SKM-1 treated with dmso at 0.1 percent for 144 hours (cell line): ENCODE results near the gene TMEM213.

Source experiments
- DNase-seq: peaks from one replicate; lab custom pipeline; 2025; ENCODE audit not compliant: unreplicated experiment; lab: John Stamatoyannopoulos, UW

The TMEM213 gene

GRCh38 chr7:138837627-138838026, 39.8 kb downstream of the TMEM213 start:
- no peak for DNase-seq

GRCh38 chr7:138838166-138838565, 40.4 kb downstream of the TMEM213 start:
- no peak for DNase-seq

- no peak for DNase-seq
These were observed 44.3 kb downstream of the TMEM213 start for GRCh38 chr7:138842111-138842510.

- no peak for DNase-seq
These were observed 46.1 kb downstream of the TMEM213 start for GRCh38 chr7:138843632-138844580.

- no peak for DNase-seq
These were observed 47.9 kb downstream of the TMEM213 start for GRCh38 chr7:138845711-138846110.

GRCh38 chr7:138848056-138848980, 50.5 kb downstream of the TMEM213 start:
- no peak for DNase-seq

DNA sequence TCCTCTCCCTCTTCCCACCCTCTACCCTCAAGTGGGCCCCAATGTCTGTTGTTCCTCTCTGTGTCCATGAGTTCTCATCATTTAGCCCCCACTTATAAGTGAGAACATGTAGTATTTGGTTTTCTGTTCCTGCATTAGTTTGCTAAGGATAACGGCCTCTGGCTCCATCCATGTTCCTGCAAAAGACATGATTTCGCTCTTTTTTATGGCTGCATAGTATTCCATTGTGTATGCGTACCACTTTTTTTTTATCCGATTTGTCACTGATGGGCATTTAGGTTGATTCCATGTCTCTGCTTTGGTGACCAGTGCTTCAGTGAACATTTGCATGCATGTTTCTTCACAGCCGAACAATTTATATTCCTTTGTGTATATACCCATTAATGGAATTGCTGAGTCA, 51.9 kb downstream of the TMEM213 start:
- DNase-seq: no peak

DNA sequence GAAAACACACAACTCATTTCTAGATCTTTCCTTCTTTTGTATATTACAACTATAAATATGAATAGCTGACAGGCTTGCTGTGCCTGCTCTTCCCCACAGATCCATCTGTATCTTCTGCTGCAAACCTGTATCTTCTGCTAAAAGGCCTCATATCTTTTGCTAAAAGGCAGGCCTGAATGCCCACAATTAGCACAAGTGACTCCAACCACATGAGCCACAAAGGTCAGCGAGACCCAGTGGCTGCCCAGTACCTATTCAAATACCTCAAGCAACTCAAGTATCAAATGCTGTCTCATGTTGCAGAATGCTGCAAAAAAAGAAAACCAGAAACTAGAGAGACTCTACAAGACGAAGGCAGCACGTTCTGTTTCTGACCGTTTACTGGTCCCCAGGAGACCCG, 54.7 kb downstream of the TMEM213 start:
- DNase-seq: no peak

DNA sequence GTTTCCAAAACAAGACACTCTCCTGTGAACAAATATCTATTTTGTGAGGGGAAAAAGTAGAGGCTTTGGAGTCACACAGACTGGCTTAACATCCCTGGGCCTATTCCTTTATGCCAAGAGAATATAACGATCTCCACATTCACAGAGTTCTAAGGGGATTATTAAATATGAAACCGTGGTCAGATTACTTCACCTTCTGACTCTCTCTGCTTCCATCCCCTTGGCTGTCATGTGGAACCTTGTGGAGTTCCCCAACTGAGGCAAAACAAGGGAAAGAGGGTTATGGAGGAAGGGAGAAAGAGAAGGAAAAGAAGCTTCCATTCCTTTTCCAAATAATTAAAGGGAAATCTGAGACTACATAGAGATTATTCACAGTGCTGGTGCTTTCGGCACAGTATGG, 55.7 kb downstream of the TMEM213 start:
- no peak for DNase-seq

GRCh38 chr7:138854115-138854645, 56.4 kb downstream of the TMEM213 start:
- DNase-seq: no peak

DNA sequence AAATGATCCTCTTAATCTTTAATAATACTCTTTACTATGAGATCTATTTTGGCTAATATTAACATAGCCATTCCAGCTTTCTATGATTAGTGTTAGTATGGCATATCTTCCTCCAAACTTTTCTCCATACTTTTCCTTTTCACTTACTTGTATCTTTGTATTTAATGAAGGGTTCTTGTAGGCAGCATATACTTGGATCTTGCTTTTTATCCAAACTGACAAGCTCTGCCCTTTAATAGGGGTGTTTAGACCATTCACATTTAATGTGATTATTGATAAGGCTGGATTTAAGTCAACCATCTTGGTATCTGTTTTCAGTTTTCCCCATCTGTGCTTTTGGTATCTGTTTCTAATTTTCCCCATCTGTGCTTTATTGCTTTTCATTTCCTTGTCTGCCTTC, 59.9 kb downstream of the TMEM213 start:
- no peak for DNase-seq

- DNase-seq: no peak
These were observed 63.3 kb downstream of the TMEM213 start for GRCh38 chr7:138861051-138861450.

GRCh38 chr7:138863931-138864330, 66.1 kb downstream of the TMEM213 start:
- no peak for DNase-seq

- DNase-seq: no peak
These were observed 66.9 kb downstream of the TMEM213 start for GRCh38 chr7:138864667-138865066.

- DNase-seq: no peak
These were observed 68.0 kb downstream of the TMEM213 start for GRCh38 chr7:138865843-138866242.

DNA sequence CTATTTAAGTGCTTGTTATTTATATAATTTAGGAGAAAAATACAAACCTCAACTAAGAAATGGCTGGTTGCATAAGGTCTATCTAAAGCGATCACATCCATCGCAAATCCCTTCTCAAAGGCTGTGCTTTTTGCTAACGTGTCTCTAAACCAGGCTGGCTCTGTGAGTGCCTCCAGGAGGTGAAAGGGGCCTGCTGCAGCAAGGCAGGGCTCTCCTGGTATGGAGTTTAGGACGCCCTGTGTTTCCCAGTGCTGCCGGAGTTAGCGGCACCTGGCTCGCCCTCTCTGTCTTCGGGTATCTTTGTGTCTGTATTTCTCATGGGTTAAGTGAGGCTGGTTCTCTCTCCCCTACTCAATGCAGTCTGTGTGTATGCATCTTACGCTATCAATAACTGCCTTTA, 68.6 kb downstream of the TMEM213 start:
- no peak for DNase-seq

- no peak for DNase-seq
These were observed 70.0 kb downstream of the TMEM213 start for GRCh38 chr7:138867744-138868143.

DNA sequence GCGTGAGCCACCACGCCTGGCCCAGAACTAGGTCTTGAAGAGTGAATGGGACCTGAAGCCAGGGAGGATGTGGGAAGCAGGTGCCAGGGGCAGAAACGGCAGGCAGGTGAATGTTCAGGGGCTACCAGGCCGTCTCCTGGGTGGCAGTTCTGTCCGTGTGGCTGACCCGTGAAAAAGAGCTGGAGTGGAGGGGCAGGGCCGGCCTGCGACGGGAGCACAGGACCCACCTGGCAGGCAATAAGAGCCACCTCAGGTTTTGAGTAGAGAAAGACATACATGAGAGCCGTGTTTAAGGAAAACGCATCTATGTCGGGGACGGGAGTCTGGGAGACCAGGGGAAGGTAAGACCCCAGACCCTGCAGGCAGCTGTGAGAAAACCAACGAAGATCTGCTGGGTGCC, 70.9 kb downstream of the TMEM213 start:
- DNase-seq: no peak

DNA sequence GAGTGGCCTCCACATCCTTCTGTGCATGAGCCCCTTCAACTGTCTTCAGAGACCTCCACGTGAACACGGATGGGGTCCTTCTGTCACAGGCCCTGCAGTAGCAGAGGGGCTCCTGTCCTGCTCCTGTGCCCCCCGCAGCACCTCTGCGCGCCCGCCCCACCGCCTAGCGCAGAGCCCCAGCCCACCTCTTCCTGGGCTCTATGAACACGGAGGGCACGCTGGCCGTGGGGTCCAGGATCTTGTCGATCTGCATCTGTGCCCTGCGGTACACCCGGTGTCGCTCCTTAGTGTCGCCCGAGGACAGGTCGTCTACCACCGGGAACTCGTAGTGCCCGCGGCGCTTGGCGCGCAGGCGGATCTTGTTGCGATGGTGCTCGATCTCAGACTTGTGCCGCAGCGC, 71.6 kb downstream of the TMEM213 start:
- no peak for DNase-seq

DNA sequence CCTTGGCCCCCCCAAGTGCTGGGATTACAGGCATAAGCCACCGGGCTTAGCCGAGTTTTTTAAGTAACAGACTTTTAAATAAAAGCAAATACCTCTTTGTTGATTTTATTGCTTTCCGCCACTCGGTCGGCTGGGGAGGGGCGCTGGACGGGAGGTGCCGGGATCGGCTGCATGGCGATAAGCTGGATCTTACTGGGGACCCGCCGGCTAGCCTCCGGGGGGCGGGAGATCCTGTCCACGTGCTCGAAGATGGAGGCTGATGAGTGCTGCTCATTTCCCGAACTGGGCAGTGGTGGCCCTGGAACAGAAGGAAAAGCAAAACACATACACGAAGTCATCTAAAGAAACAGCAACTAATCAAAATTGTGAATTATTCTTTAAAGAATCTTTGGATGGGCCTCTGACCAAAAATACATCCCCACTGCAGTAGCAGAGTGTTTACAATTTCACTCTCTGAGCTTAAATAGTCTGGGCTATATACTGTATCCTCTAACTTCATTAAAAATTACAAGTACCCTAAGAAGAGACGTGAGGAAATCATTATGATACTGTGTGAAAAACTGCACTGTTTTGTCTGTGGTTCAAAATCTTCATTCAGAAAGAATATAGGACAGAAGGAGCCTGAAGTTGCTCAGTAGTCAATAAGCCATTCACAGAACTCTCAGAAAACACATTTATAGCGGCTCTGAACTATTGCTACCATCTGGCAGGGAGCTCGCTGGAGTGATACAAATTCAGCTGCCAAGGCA, 73.4 kb downstream of the TMEM213 start:
- DNase-seq: no peak

GRCh38 chr7:138871814-138872090, 74.0 kb downstream of the TMEM213 start:
- DNase-seq: no peak
